ENCODE results near the gene LPAR6. TPM values are rescaled to one million over a fixed set of nuclear protein-coding genes. Genes with fewer than 3 reads are reported as not detected.

Gene LPAR6
- total RNA-seq (2016; rRNA removed; fragmentation: Illumina TruSeq; extraction: Trizol) (17.9 and 24.4 TPM in 2 replicates), polyA plus RNA-seq (2011; rRNA removed) (83.4 and 149 TPM in 2 replicates), polyA minus RNA-seq (2011; rRNA and poly(A)+ RNA removed; ENCODE audit: low replicate concordance) (24.2 TPM in 1 of 2 replicates, not detected in the other), Bru-seq, nascent RNA (percentile 62 among the genes with signal in this experiment), BruChase-seq, experiment 1, labeled RNA remaining after a 6-hour chase (percentile 58 among the genes with signal in this experiment), BruChase-seq, experiment 2, labeled RNA remaining after a 2-hour chase (percentile 79 among the genes with signal in this experiment)
- total RNA-seq (2016; cell fraction: cytosol; rRNA removed; fragmentation: Illumina TruSeq; extraction: Trizol; ENCODE audit: low read depth) = 3.0 and 4.7 TPM in 2 replicates
- 17.0 and 23.7 TPM in 2 replicates for total RNA-seq (2016; cell fraction: insoluble cytoplasmic fraction; rRNA removed; fragmentation: Illumina TruSeq; extraction: Trizol)
- 8.8 and 9.4 TPM in 2 replicates for total RNA-seq (2016; cell fraction: membrane; rRNA removed; fragmentation: Illumina TruSeq; extraction: Trizol)
- 35.4 and 40.8 TPM in 2 replicates for total RNA-seq (2016; cell fraction: nucleus; rRNA removed; fragmentation: Illumina TruSeq; extraction: Trizol)
- 36.7 and 54.7 TPM in 2 replicates for polyA plus RNA-seq (2011; cell fraction: cytosol; rRNA removed)
- polyA plus RNA-seq (2011; cell fraction: nucleus; rRNA removed) = 52.3 and 53.1 TPM in 2 replicates
- 53.2 and 56.3 TPM in 2 replicates for polyA plus RNA-seq (2012)
- polyA plus RNA-seq (2016; cell fraction: cytosol; fragmentation: Illumina TruSeq; extraction: Trizol; ENCODE audit: low read depth) = 2.8 and 3.7 TPM in 2 replicates
- 12.8 and 14.2 TPM in 2 replicates for polyA plus RNA-seq (2016; cell fraction: insoluble cytoplasmic fraction; fragmentation: Illumina TruSeq; extraction: Trizol; ENCODE audit: low read depth)
- 6.7 and 6.8 TPM in 2 replicates for polyA plus RNA-seq (2016; cell fraction: membrane; fragmentation: Illumina TruSeq; extraction: Trizol; ENCODE audit: low read depth)
- 48.2 and 55.7 TPM in 2 replicates for polyA plus RNA-seq (2016; cell fraction: nucleus; fragmentation: Illumina TruSeq; extraction: Trizol; ENCODE audit: insufficient read depth, low read depth)
- 28.9 and 35.4 TPM in 2 replicates for polyA minus RNA-seq (2011; cell fraction: cytosol; rRNA and poly(A)+ RNA removed)
- polyA minus RNA-seq (2011; cell fraction: nucleus; rRNA and poly(A)+ RNA removed) = 42.9 and 52.5 TPM in 2 replicates
- long read RNA-seq, experiment 1, transcript LPAR6-208 (2 exons, 534 nt) = major isoform, 6 of 50 reads
- long read RNA-seq, experiment 1, partial matches to known transcripts = 0 of 50 reads
- long read RNA-seq, experiment 1, other reads (novel, unspliced or antisense) = 44 of 50 reads
- long read RNA-seq, experiment 2, transcript LPAR6-208 (2 exons, 534 nt) = major isoform, 5 of 63 reads
- long read RNA-seq, experiment 2, partial matches to known transcripts = 0 of 63 reads
- long read RNA-seq, experiment 2, other reads (novel, unspliced or antisense) = 58 of 63 reads

GRCh38 chr13:48412881-48413351 lies at the start of gene LPAR6:
TSS of gene LPAR6 (minus strand) at chr13:48413113. CDS start at chr13:48412423, 690 bp downstream.
- H3K79me2 ChIP-seq (ENCODE audit: insufficient read depth, low read length) = peaks cover 51% of the 10 kb centered on the region
- under 1% methylated on average over 4 of the region's 4 CpGs for WGBS (ENCODE audit: low lambda C conversion rate)
- intact Hi-C loops (cut with micrococcal nuclease; ENCODE audit: unreplicated experiment) = loop anchor here (1.0 to 5.0 kb wide), 3 partner anchors 19 to 119 kb away; partner anchors contain the start of gene RB1
- TF ChIP-seq PATZ1 (CRISPR knock-in tag; IDR thresholded peaks at IDR 0.05) = no peak
- no peak for TF ChIP-seq SRSF9 (IDR thresholded peaks at IDR 0.05; ENCODE audit: borderline replicate concordance, insufficient read depth, low read depth, low read length, poor library complexity, severe bottlenecking)
- TF ChIP-seq EP300 (IDR thresholded peaks at IDR 0.05; ENCODE audit: low read depth in 2 of 2, low read length in 2 of 2) = peak in 1 of 2 experiments; percentile 87; a peak in 2 of 4 replicates
- TF ChIP-seq EP300 (CRISPR knock-in tag; IDR thresholded peaks at IDR 0.05; ENCODE audit: borderline replicate concordance) = peak; percentile 71; the same call in 1 of the 2 replicates
- TF ChIP-seq PHF20 (CRISPR knock-in tag; IDR thresholded peaks at IDR 0.05) = no peak
- TF ChIP-seq ELF4 (CRISPR knock-in tag; IDR thresholded peaks at IDR 0.05; ENCODE audit: borderline replicate concordance) = peak; percentile 69; the same call in 1 of the 2 replicates
- TF ChIP-seq ZNF280D (CRISPR knock-in tag; IDR thresholded peaks at IDR 0.05) = no peak
- peak; percentile 29; the same call in 1 of the 2 replicates for TF ChIP-seq SOX13 (IDR thresholded peaks at IDR 0.05)
- TF ChIP-seq SOX13 (CRISPR knock-in tag; conservative IDR thresholded peaks at IDR 0.05 in 1 of 2, IDR thresholded peaks at IDR 0.05 in 1 of 2) = peak in 1 of 2 experiments; percentile 89; a peak in 2 of 4 replicates

More at GRCh38 chr13:48412881-48413351, at the start of gene LPAR6:
- in situ Hi-C loops (cut with HindIII; ENCODE audit: extremely low pct_ligation_motif_present, low pct_unique_long_range_greater_than_20kb) = no loop called here
- peak within 1 kb of the TSS; percentile 89 for H3K9ac ChIP-seq (ENCODE audit: insufficient read depth, low read depth, low read length)
- BruUV-seq (replicated peaks) = no TSS peak
- peak within 1 kb of the TSS; percentile 72 to 88 (median 87) for H3K4me3 ChIP-seq (replicated peaks in 1 of 3; ENCODE audit: insufficient read depth in 1 of 3, low read depth in 2 of 3, low read length in 3 of 3)
- ChIA-PET POLR2A (interaction anchor here (0.9 to 1.2 kb wide), 3 partner anchors 15 to 120 kb away, joined by 4 to 6 read pairs (median 5); partner anchors contain the start of gene RCBTB2), CTCF (ENCODE audit: low intra/inter-chr PET ratio, low total read pairs) (no interaction called here)
- no peaks in the 10 kb centered on the region; a peak in 1 of 5 replicates for H3K27me3 ChIP-seq (ENCODE audit: control insufficient read depth in 1 of 2, insufficient read depth in 2 of 2, low read length in 2 of 2)
- DNase-seq (ENCODE audit: low spot score) = peak; percentile 95
- H2AFZ ChIP-seq (ENCODE audit: low read length) = no peak within 1 kb of the TSS
- FAIRE-seq = peak; percentile 86
- peaks cover 0 to 4% of the 10 kb centered on the region in 2 experiments; a peak in 1 of 5 replicates for H3K36me3 ChIP-seq (replicated peaks in 1 of 2; ENCODE audit: control insufficient read depth in 1 of 2, insufficient read depth in 2 of 2, low read length in 2 of 2)
- H4K20me1 ChIP-seq (ENCODE audit: insufficient read depth, low read length) = peaks cover 14% of the 10 kb centered on the region
- H3K4me1 ChIP-seq (ENCODE audit: insufficient read depth, low read length) = peaks cover 23% of the 10 kb centered on the region
- no peaks in the 10 kb centered on the region for H3K9me3 ChIP-seq (ENCODE audit: low read length)
- peak within 1 kb of the TSS; percentile 88 for H3K27ac ChIP-seq (ENCODE audit: extremely low read length, insufficient read depth, low read length)
- peak; percentile 98 for ATAC-seq
- H3K4me2 ChIP-seq (ENCODE audit: low read depth, low read length) = peak within 1 kb of the TSS; percentile 77

Data from HepG2 (cell line).